Stimulated activated naive CD8-positive, alpha-beta T cell treated with anti-CD3 and anti-CD28 coated beads, Interleukin-15, amount 100 ng/mL, for 72 hours (primary cell): ENCODE data around the gene ELAVL1.
A peak's percentile ranks its signal among the peaks of the same experiment; 100 is the strongest.

Source experiments
- ATAC-seq: fragments of 150-1000 bp; cut with Tn5 transposase; 2 replicates; pipeline ENCODE4 v1.10.0; 2021; ENCODE audit warnings: mild to moderate bottlenecking, moderate library complexity
- DNase-seq, 2 donors: peaks; one replicate each; pipeline ENCODE4 v3.0.0; 2021 to 2022
- H3K27ac Mint-ChIP-seq, 2 donors: one replicate each; pipeline ENCODE4 v1.8.0; 2022; ENCODE audit warnings: mild to moderate bottlenecking in 2 of 2, mixed read lengths in 2 of 2, moderate library complexity in 2 of 2
- H3K27me3 Mint-ChIP-seq: one replicate; pipeline ENCODE4 v1.8.0; 2022; ENCODE audit warnings: mixed read lengths
- H3K4me1 Mint-ChIP-seq: one replicate; pipeline ENCODE4 v1.8.0; 2022; ENCODE audit warnings: mild to moderate bottlenecking, mixed read lengths
- H3K4me3 Mint-ChIP-seq, 2 donors: one replicate each; pipeline ENCODE4 v1.8.0; 2022; ENCODE audit warnings: mild to moderate bottlenecking in 2 of 2, mixed read lengths in 2 of 2, moderate library complexity in 1 of 2
- H3K9me3 Mint-ChIP-seq, 2 donors: one replicate each; pipeline ENCODE4 v1.8.0; 2022; ENCODE audit warnings: mixed read lengths in 2 of 2

The ELAVL1 gene

DNA sequence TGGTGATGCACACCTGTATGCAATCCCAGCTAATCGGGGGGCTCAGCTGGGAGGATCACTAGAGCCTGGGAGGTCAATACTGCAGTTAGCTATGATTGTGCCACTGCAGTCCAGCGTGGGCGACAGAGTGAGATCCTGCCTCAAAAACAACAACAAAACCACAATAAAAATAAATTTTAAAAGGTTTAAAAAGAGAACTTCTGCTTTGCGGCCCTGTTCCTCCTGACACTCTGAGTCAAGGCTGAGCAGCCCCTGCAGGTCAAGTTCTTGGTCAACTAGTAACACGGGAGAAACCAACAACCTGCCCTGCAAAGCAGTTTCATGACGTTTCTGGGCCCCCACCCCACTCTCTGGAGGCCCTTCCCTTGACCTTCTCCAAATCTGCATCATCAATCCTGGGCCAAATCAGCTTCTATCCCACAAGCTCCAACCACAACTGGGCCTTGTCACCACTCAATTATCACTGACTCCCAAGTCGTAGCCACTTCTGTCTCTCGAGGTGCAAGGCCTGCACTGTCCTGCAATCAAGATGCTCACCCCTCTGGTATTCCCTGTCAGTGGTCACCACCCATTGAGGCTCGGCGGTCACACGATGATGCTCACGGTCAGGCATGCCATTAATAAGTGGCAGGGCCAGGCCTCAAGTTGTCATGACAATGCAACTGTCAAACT lies 7.5 kb downstream of the ELAVL1 start:
- H3K27me3 Mint-ChIP-seq: no peaks in the 10 kb centered on the region
- ATAC-seq: no peak
- H3K27ac Mint-ChIP-seq: peak overlapping the region in 1 of 2 donors; percentile 29
- H3K4me1 Mint-ChIP-seq: peaks cover 81% of the 10 kb centered on the region
- H3K9me3 Mint-ChIP-seq: no peaks in the 10 kb centered on the region
- no peak for DNase-seq
- H3K4me3 Mint-ChIP-seq: no peak overlapping the region

DNA sequence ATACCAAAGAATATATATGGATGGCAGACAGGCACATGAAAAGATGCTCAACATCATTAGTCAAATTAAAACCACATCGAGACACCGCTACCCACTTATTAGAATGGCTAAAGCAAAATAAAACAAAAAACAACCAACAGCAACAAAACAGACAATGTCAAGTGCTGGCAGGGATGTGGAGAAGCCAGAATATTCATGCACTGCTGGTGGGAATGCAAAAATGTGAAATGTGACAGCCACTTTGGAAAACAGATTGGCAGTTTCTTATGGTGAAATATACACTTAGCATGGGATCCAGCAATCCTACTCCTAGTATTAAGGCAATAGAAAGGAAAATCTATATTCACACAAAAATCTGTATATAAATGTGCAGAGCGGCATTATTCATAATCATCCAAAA lies 8.6 kb downstream of the ELAVL1 start:
- no peak overlapping the region for H3K27ac Mint-ChIP-seq
- ATAC-seq: no peak
- H3K9me3 Mint-ChIP-seq: no peaks in the 10 kb centered on the region
- H3K27me3 Mint-ChIP-seq: no peaks in the 10 kb centered on the region
- H3K4me1 Mint-ChIP-seq: peaks cover 70% of the 10 kb centered on the region
- no peak overlapping the region for H3K4me3 Mint-ChIP-seq
- no peak for DNase-seq

DNA sequence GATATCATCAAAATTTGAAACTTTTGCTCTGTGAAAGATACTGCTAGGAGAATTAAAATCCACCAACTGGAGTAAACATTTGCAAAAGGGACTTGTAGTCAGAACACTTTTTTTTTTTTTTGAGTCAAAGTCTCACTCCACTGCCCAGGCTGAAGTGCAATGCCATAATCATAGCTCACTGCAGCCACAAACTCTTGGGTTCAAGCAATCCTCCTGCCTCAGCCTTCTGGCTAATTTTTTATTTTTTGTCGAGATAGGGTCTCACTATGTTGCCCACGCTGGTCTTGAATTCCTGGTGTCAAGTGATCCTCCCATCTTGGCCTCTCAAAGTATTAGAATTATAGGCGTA lies 9.7 kb downstream of the ELAVL1 start:
- H3K27me3 Mint-ChIP-seq: no peaks in the 10 kb centered on the region
- H3K4me1 Mint-ChIP-seq: peaks cover 59% of the 10 kb centered on the region
- no peak for ATAC-seq
- H3K27ac Mint-ChIP-seq: no peak overlapping the region
- no peaks in the 10 kb centered on the region for H3K9me3 Mint-ChIP-seq
- no peak for DNase-seq
- no peak overlapping the region for H3K4me3 Mint-ChIP-seq

DNA sequence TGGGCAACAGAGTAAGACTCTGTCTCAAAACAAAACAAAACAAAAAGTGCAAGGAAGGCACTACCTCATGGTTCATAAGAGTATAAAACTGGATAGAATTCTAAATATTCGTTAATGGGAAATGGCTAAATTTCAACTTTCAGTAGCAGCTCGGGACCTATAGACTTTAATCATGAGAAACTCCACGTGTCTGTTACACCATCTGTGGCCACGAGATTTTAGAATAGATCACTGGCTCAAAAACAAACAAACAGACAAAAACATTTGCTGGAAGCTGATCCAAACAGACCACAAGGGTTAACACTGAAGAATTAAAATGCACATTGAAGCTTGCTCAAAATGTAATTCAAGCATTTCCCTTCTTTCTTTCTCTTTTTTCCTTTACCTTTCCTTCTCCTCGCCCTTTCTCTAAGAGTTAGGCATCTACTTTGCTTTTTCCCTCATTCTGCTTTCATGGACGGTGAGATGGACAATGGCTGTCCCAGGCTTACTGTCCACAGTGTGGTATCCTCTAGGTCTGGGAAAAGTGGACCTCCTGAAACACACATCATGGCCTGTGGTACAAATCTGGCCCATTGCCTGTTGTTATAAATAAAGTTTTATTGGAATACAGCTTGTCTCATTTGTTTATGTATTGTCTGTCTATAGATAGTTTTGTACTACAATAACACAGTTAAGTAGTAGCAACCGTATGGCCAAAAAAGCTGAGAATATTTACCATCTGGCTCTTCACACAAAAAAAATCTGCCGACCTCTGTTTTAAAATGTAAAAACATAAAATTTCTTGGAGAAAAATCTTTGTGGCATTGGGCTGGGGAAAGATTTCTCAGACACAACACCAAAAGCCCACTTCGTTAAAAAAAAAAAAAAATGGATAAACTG lies 10.3 kb downstream of the ELAVL1 start:
- DNase-seq: no peak
- Mint-ChIP-seq H3K27me3 (no peaks in the 10 kb centered on the region), H3K9me3 (no peaks in the 10 kb centered on the region), H3K4me3 (no peak overlapping the region), H3K27ac (peak overlapping the region in 1 of 2 donors; percentile 96), H3K4me1 (peaks cover 54% of the 10 kb centered on the region)
- no peak for ATAC-seq

DNA sequence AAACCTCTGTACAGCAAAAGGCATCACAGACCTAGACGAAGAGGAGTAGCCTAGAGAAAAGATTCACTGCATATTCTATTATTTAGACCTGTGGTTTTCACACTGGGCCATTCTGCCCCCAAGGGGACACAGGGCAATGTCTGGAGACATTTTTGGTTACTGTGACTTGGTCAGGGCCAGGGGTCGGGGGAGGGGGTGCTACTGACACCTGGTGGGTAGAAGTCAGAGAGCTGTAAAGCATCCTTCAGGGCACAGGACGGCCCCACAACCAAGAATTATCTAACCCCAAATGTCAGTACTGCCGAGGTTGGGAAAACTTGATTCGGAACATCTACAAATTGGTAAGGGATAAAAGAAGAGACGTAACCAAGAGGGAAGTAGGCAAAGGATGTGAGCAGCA lies 11.3 kb downstream of the ELAVL1 start:
- no peak for ATAC-seq
- DNase-seq: no peak
- H3K4me3 Mint-ChIP-seq: no peak overlapping the region

DNA sequence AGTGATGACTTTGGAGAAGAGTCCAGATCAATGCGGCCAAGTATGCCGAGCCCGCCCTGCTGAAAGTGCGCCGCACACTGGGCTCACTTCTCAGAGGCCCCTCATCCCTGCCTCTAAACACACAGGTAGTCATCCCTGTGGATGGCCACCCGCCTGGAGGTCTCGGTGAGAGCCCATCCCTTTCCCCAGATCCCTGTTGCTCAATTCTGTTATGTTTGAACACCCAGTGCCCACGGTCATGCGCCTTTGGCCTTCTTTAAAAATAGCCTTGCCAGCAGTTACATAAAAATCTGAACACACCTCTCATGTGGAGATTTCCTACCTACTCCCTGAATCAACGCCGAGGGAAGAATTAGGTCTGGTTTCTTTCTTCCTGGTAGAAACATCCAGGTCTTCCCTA lies 11.9 kb downstream of the ELAVL1 start:
- no peaks in the 10 kb centered on the region for H3K9me3 Mint-ChIP-seq
- H3K4me3 Mint-ChIP-seq: no peak overlapping the region
- no peaks in the 10 kb centered on the region for H3K27me3 Mint-ChIP-seq
- H3K4me1 Mint-ChIP-seq: peaks cover 50% of the 10 kb centered on the region
- no peak overlapping the region for H3K27ac Mint-ChIP-seq
- no peak for ATAC-seq
- DNase-seq: no peak

More for the DNA sequence above, 11.3 kb downstream of the ELAVL1 start:
- Mint-ChIP-seq H3K27me3 (no peaks in the 10 kb centered on the region), H3K27ac (no peak overlapping the region), H3K4me1 (peaks cover 45% of the 10 kb centered on the region), H3K9me3 (no peaks in the 10 kb centered on the region)

DNA sequence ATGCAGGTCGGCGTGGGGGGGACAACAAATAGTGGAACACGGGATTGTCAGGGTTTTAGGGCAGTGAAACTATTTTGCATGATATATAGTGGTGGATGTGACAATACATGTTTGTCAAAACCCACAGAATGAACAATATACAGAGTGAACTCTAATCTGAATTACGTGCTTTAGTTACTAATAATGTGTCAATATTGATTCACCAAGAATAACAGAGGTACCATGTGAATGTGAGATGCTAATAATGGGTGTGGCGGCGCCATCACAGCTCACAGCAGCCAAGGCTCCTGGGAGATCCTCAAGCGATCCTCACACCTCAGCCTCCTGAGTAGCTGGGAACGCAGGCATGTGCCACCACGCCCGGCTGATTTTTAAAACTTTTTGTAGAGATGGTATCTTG lies 12.9 kb downstream of the ELAVL1 start:
- ATAC-seq (no peak), DNase-seq (no peak)
- H3K27ac Mint-ChIP-seq: no peak overlapping the region
- no peaks in the 10 kb centered on the region for H3K9me3 Mint-ChIP-seq
- H3K4me3 Mint-ChIP-seq: no peak overlapping the region
- H3K27me3 Mint-ChIP-seq: no peaks in the 10 kb centered on the region
- peaks cover 49% of the 10 kb centered on the region for H3K4me1 Mint-ChIP-seq

DNA sequence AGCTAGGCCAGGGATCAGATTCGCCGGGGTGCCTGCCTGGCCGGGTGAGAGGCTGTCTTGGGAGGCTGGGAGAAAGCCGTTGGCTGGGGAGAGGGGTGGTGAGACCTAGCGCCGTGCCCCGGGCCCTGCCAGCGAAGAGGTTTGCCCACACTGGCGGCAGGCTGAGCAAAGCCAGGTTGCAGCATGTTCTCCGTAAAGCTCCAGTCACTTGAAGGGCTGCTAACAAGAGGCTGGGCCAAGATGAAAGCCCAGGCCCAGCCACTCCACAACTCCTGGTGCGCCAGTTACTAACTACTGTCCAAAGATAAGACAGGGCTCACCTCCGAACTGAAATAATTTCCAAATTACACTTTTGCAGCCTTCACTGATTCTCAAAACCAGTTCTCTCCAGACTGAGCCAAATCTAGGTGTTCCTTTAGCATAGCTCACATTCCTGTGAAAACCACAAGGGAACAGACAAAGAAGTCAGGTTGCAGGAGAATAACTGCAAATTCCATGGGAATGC lies 16.3 kb downstream of the ELAVL1 start:
- no peaks in the 10 kb centered on the region for H3K9me3 Mint-ChIP-seq
- no peak overlapping the region for H3K27ac Mint-ChIP-seq
- H3K4me1 Mint-ChIP-seq: peaks cover 23% of the 10 kb centered on the region
- ATAC-seq (no peak), DNase-seq (no peak)
- H3K4me3 Mint-ChIP-seq: no peak overlapping the region
- H3K27me3 Mint-ChIP-seq: no peaks in the 10 kb centered on the region

DNA sequence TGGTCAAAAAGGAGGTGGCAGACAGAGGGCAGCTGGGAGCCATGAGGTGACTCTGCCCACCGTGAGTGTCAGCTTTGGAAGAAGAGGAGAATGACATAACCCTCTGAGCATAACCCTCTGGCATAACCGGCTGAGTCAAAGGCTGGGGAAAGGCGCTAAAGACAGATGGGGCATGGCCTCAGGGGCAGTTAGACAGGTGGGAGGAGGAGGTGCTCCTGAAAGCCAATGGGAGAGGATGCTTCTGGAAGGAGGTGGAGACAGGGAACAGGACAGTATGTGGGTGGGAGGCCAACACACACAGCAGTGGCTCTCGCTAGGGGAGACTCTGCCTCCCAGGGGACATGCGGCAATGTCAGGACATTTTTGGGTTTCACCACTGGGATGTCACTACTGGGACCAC lies 17.1 kb downstream of the ELAVL1 start:
- no peaks in the 10 kb centered on the region for H3K27me3 Mint-ChIP-seq
- DNase-seq: no peak
- H3K27ac Mint-ChIP-seq: no peak overlapping the region
- H3K4me1 Mint-ChIP-seq: peaks cover 16% of the 10 kb centered on the region
- H3K9me3 Mint-ChIP-seq: no peaks in the 10 kb centered on the region
- no peak for ATAC-seq
- no peak overlapping the region for H3K4me3 Mint-ChIP-seq

DNA sequence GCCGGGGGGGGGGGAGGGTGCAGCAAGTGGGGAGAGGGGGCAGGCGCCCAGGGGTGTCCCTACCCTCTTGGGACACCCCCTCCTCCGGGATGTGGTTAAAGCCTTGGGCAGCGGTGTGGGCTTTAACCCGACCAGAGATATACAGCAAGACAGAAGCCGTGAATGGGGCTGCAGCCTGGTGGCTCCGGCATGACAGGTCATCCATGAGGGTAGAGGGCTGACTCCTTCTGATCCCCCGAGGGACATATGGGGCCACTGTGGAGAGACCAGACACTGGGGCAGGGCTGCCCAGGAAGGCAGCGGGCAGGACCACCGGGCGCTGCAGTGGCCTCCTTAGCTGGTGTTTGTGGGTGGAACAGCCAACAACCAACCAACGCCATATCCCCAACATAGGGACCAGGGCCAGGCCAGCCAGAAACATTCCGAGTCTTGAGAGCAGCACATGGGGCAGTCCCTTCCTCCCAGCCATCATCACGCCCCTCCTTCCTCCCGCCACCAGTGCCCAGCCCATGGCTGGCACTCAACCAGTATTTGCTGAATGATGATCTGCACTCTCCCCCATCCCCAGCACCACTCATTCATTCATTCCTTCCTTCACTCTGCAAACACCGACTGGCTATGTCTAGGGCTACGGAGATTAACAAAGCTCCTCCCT lies 18.2 kb downstream of the ELAVL1 start:
- H3K4me3 Mint-ChIP-seq: no peak overlapping the region
- no peaks in the 10 kb centered on the region for H3K9me3 Mint-ChIP-seq
- DNase-seq (no peak), ATAC-seq (no peak)
- H3K27ac Mint-ChIP-seq: peak overlapping the region in 1 of 2 donors; percentile 47
- peaks cover 16% of the 10 kb centered on the region for H3K4me1 Mint-ChIP-seq
- H3K27me3 Mint-ChIP-seq: no peaks in the 10 kb centered on the region

DNA sequence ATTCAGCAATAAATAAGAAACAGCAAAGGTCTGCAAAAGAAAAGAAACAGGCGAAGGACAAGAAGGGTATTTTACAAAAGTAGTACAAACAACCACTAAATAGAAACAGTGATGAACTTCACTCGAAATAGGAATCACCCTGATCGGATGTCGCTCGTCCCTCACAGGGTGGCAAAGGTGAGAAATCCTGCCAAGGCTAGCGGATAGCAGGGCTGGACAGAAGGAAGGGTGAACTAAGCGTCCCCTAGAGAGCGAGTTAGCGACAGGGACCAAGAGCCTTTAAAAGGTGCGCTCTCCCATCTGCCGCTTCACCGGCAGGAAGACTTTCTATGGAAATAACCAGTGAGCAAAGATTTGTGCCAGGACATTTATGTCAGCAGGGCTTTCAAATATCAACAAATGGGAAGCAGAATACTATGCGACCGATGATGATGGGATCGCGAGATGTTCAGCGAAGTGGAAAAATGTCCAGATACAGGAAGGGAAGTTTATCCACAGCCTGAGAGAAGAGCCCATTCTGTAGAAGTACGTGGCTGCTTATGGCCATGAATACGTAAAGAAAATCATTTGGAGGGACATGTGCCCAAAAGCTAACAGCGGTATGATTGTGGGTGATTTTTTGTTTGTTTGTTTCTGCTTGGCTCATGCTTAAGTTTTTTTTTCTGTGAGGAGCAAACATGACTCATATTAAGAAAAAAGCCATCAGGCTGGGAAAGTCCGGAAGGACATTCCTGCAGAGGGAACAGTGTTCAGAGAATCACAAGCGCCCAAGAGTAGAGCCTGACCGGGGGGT lies 18.9 kb downstream of the ELAVL1 start:
- no peak for ATAC-seq
- Mint-ChIP-seq H3K4me3 (no peak overlapping the region), H3K27ac (no peak overlapping the region), H3K4me1 (peaks cover 16% of the 10 kb centered on the region), H3K27me3 (no peaks in the 10 kb centered on the region), H3K9me3 (no peaks in the 10 kb centered on the region)
- DNase-seq: no peak

DNA sequence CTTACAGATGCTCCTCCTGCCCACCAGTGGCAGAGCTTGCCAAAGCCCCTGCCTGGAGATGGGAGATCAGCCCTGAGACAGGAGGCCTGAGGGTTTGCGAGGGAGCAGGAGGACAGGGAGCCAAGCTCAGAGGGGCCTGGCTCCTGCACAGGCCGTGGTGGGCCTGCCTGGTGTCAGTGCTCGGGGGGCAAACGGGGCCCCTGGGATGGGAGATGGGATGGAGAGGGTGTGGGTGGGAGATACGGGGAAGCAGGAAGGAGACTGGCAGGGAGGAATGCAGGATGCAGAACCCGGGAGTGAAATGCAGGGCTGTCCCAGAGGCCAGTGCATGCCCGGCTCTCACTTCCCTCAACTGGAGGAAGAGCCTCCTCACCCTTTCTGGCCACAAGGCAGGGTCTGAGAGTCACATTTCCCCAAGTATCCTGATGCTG lies 19.9 kb downstream of the ELAVL1 start:
- DNase-seq (no peak), ATAC-seq (no peak)
- Mint-ChIP-seq H3K4me3 (no peak overlapping the region), H3K9me3 (no peaks in the 10 kb centered on the region), H3K27ac (no peak overlapping the region), H3K4me1 (peaks cover 16% of the 10 kb centered on the region), H3K27me3 (no peaks in the 10 kb centered on the region)

DNA sequence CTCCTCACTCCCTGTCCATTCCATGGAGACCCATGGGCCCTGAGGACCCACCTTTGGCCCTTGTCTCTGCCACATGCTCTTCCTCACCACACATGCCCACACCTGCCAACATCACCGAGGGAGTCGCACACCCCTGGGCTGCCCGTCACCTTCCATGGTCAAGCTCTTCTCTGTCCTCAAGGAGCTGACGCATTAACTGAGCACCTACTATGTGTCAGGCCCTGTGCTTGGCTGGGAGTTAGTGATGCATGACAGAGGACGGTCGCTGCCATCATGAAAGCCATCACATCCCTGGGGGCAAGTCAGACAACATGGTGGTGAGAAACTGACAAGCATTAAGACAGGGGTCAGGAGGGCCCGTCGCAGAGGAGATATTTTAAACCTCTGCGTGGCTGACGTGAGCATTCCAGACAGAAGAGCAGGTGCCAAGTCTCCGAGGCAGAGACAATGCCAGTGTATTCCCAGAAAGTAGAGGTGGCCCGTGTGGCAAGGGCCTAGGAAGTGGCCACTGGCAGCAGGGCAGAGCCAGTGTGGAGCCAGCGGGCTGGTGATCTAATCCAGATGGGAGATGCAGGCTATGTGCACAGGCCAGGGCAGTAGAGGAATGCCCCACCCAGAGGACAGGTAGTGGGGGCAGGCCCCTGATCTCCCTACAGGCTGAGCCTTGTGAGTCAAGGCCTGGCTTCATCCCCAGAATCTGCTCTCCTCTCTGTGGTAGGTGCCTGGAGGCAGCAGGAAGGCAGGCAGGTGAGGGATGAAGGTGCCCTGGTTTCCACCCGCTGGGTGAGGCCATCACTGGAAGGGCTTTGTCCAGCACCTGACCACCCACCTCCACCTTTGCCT lies 21.2 kb downstream of the ELAVL1 start:
- Mint-ChIP-seq H3K27ac (peak overlapping the region in 1 of 2 donors; percentile 64), H3K4me1 (peaks cover 16% of the 10 kb centered on the region), H3K9me3 (no peaks in the 10 kb centered on the region), H3K27me3 (no peaks in the 10 kb centered on the region), H3K4me3 (no peak overlapping the region)
- ATAC-seq: no peak
- DNase-seq: no peak

DNA sequence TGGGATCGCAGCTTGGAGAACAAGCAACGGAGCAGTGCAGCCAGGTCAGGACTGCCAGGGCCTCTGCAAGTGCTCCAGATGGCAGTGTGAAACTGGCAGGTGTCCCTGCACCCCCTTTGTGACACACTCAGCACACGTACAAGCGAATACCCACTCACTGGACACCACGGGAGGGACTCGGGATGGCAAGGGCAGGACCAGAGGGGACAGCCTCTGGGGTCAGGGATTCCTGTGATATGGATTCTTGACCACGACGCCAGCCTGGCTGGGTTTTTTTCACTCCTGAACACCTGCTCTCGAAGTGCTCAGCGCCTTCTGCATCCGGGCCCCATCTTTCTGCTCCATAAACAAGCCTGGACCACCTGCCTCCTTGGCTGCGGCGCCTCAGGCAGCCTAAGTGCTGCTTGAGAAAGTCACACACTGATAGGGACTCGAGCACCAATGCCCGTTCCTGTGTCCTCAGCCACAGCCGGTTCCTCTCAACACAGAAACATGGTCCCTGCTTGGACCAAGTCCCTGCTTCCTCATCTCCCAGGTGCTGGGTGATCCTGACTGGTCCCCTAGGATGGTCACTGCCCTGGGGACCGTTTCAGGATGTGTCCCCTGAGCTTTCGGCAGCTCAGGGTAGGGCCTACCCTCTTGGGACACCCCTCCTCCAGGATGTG lies 22.0 kb downstream of the ELAVL1 start:
- Mint-ChIP-seq H3K27me3 (no peaks in the 10 kb centered on the region), H3K4me1 (peaks cover 10% of the 10 kb centered on the region), H3K27ac (peak overlapping the region in 1 of 2 donors; percentile 64), H3K4me3 (no peak overlapping the region), H3K9me3 (no peaks in the 10 kb centered on the region)
- DNase-seq (no peak), ATAC-seq (no peak)
